A673 (cell line): ENCODE data around the gene SPAG7. TPM values are rescaled to one million over a fixed set of nuclear protein-coding genes. Genes with fewer than 3 reads are reported as not detected.

ENCODE experiments used
- BruUV-seq: library from RNA; stranded (reverse); fragments of 400-500 nt; replicated peaks from 2 replicates; lab custom pipeline; 2021; lab: Mats Ljungman, UMichigan
- CTCF ChIA-PET: fragments of 300-600 bp; sonication (Branson Sonifier 250); formaldehyde crosslinking; loops from one replicate; lab custom pipeline; 2022; ENCODE audit warnings: antibody characterized with exemption; lab: Charles Lee
- POLR2A ChIA-PET: fragments of 300-600 bp; sonication (Branson Sonifier 250); formaldehyde crosslinking; loops from one replicate; lab custom pipeline; 2022; ENCODE audit warnings: antibody characterized with exemption; ENCODE audit not compliant: low non-redundant PET; lab: Charles Lee
- DNase-seq: peaks from one replicate; pipeline ENCODE4 v3.0.0-alpha.2; 2015; ENCODE audit warnings: low spot score
- H3K27ac ChIP-seq: fragments of 200-600 bp; sonication (generic); 2 replicates; pipeline ENCODE4 v1.5.1; 2016; ENCODE audit warnings: mixed run types, low read depth, mild to moderate bottlenecking, mixed read lengths, antibody characterized with exemption, low read length; ENCODE audit not compliant: poor library complexity, severe bottlenecking
- H3K27me3 ChIP-seq: fragments of 200-600 bp; sonication (generic); replicated peaks from 2 replicates; pipeline ENCODE4 v1.6.1; 2017; ENCODE audit warnings: mixed run types, low read depth, mild to moderate bottlenecking, mixed read lengths, antibody characterized with exemption, low read length; ENCODE audit not compliant: insufficient read depth, poor library complexity
- H3K36me3 ChIP-seq: fragments of 200-600 bp; sonication (generic); 2 replicates; pipeline ENCODE4 v1.6.1; 2016; ENCODE audit warnings: mixed run types, mild to moderate bottlenecking, mixed read lengths, antibody characterized with exemption, low read length; ENCODE audit not compliant: insufficient read depth, poor library complexity, severe bottlenecking
- H3K4me1 ChIP-seq: fragments of 200-600 bp; sonication (generic); 2 replicates; pipeline ENCODE4 v1.6.1; 2017; ENCODE audit warnings: mixed run types, mild to moderate bottlenecking, mixed read lengths, antibody characterized with exemption, low read length; ENCODE audit not compliant: insufficient read depth, poor library complexity, severe bottlenecking
- H3K4me3 ChIP-seq: fragments of 200-600 bp; sonication (generic); 2 replicates; pipeline ENCODE4 v1.5.1; 2016; ENCODE audit warnings: low read depth, mixed run types, mild to moderate bottlenecking, mixed read lengths, low read length; ENCODE audit not compliant: poor library complexity, severe bottlenecking
- H3K9me3 ChIP-seq: fragments of 200-600 bp; sonication (generic); 2 replicates; pipeline ENCODE4 v1.6.1; 2016; ENCODE audit warnings: mixed run types, low read depth, mild to moderate bottlenecking, mixed read lengths, antibody characterized with exemption, low read length; ENCODE audit not compliant: poor library complexity, severe bottlenecking
- CTCF ChIP-seq: fragments of 300-800, 200-600 bp; sonication (generic); conservative IDR thresholded peaks from 2 replicates; pipeline ENCODE4 v1.5.1; 2017; ENCODE audit warnings: low read depth, mild to moderate bottlenecking, antibody characterized with exemption, low read length, moderate library complexity, mixed read lengths
- EZH2 ChIP-seq: fragments of 200-600 bp; sonication (generic); IDR thresholded peaks from 2 replicates; pipeline ENCODE4 v1.6.1; 2017; ENCODE audit warnings: borderline replicate concordance, low read depth, mild to moderate bottlenecking, mixed read lengths, antibody characterized with exemption, low read length; ENCODE audit not compliant: poor library complexity, severe bottlenecking
- intact Hi-C: fragments of 100-400 bp; cut with micrococcal nuclease; formaldehyde crosslinking; loops from one replicate; pipeline ENCODE4 v1.10.0; 2022; ENCODE audit not compliant: unreplicated experiment
- total RNA-seq: library from RNA; stranded (reverse); gene quantifications from 2 replicates; pipeline ENCODE4 v1.2.3, GENCODE V29; 2021

Gene SPAG7
- total RNA-seq, 1 experiment from 2014 or later, result 74.8 TPM

DNA sequence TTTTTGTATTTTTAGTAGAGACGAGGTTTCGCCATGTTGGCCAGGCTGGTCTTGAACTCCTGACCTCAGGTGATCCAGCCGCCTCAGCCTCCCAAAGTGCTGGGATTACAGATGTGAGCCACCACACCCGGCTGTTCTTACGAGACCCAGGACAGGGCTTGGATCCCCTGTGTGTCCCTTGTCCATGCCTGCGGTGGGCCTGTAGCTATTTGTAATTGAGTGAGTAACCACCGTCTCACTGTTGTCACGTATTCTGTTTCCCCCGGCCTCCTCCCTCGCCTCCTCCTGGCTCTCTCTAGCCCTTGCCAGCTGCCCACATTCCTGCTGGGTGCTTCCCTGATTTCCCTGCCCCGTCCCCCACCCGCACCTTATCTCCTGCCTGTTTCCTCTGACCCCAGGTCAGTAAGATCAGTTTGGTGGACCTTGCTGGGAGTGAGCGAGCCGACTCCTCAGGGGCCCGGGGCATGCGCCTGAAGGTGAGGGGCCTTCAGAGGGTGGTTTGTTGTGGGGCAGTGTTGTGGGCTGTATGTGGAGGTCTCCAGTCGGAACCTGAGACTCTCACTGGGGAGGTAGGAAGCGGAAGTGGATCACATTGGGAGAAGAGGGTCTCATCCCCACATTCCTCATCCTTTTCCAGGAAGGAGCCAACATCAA, 35.7 kb upstream of the SPAG7 start:
- intact Hi-C loops, result no loop called here
- ChIA-PET CTCF (no interaction called here), POLR2A (no interaction called here)
- peaks cover 42% of the 10 kb centered on the region for H3K36me3 ChIP-seq
- no peak overlapping the region for H3K4me3 ChIP-seq
- TF ChIP-seq CTCF (no peak), EZH2 (no peak)
- H3K27ac ChIP-seq, result no peak overlapping the region
- peaks cover 17% of the 10 kb centered on the region for H3K4me1 ChIP-seq
- no peaks in the 10 kb centered on the region for H3K9me3 ChIP-seq
- no peak for DNase-seq
- BruUV-seq, result no TSS peak
- H3K27me3 ChIP-seq, result no peaks in the 10 kb centered on the region

DNA sequence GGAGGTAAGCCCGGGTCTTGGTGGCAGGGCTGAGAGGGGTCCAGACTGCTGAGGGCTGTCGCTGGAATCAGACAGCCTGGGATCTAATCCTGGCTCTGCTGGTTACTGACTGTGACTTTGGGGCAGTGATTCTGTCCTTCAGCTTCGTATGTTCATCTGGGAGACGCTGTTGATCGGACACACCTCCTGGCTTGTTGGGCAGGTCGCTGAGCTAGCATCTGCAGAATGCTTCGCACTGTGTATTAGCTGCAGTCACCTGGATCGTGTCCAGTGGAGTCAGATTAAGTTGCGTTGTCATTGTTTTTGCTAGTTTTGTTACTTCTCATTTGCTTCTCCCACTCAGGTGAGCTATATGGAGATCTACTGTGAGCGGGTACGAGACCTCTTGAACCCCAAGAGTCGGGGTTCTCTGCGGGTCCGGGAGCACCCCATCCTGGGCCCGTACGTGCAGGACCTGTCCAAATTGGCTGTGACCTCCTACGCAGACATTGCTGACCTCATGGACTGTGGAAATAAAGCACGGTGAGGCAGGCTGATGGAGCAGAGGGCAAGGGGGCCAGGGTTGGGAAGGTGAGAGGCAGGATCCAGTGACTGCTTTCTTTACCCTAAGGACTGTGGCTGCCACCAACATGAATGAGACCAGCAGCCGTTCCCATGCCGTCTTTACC, 34.6 kb upstream of the SPAG7 start:
- H3K27me3 ChIP-seq, result no peaks in the 10 kb centered on the region
- BruUV-seq, result no TSS peak
- intact Hi-C loops, result no loop called here
- H3K27ac ChIP-seq, result no peak overlapping the region
- no peak overlapping the region for H3K4me3 ChIP-seq
- DNase-seq, result no peak
- peaks cover 32% of the 10 kb centered on the region for H3K36me3 ChIP-seq
- ChIA-PET CTCF (no interaction called here), POLR2A (no interaction called here)
- TF ChIP-seq CTCF (no peak), EZH2 (no peak)
- H3K4me1 ChIP-seq, result peaks cover 17% of the 10 kb centered on the region
- H3K9me3 ChIP-seq, result no peaks in the 10 kb centered on the region

- H3K9me3 ChIP-seq, result no peaks in the 10 kb centered on the region
- TF ChIP-seq EZH2, result no peak
- peaks cover 23% of the 10 kb centered on the region for H3K4me1 ChIP-seq
- DNase-seq, result no peak
- CTCF ChIA-PET, result interaction anchor here (0.6 kb wide), 1 partner anchor 29 kb away, joined by 7 read pairs; no protein-coding TSS in a partner anchor
- no peaks in the 10 kb centered on the region for H3K27me3 ChIP-seq
- no peak overlapping the region for H3K4me3 ChIP-seq
- POLR2A ChIA-PET, result no interaction called here
- intact Hi-C loops, result no loop called here
- peaks cover 20% of the 10 kb centered on the region for H3K36me3 ChIP-seq
- BruUV-seq, result no TSS peak
- H3K27ac ChIP-seq, result no peak overlapping the region
Measured at GRCh38 chr17:5000237-5000639, 32.6 kb upstream of the SPAG7 start.
